ENCODE data around the gene GPNMB.

Gene GPNMB

DNA sequence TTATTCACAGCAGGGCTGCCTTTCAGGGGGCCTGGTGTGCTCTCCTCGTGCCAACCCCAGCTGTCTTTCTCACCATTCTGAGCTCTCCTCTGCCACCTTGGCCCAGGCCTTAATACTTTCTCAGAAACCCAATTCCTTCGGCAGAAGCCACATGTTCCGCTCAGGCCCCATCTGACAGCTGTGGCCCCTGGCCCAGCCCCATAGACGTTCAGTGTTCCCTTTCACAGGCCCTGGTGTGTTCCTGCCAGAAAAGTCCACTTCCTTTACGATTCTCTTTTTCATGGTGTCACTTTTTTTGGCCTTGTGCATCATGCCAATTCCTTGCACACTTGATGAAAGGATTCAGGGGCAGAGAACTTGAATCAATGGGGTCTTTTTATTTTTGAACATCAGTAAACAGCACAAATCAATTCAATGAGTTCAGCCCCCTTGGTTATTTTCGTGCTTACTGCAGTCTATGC lies 15.9 kb upstream of the GPNMB start:
- Histone ChIP-seq H3K4me3 (ENCODE audit: low read depth, low read length, poor library complexity, severe bottlenecking) (no peak overlapping the region), H3K9me3 (ENCODE audit: low read length) (no peaks in the 10 kb centered on the region), H3K4me2 (ENCODE audit: low read length) (no peak overlapping the region), H3K9ac (ENCODE audit: low read length) (no peak overlapping the region), H2AFZ (ENCODE audit: low read length) (no peak overlapping the region), H3K27me3 (ENCODE audit: insufficient read depth, low read length) (no peaks in the 10 kb centered on the region; the same call in 1 of the 2 replicates), H3K9me2 (ENCODE audit: low read depth, low read length) (no peaks in the 10 kb centered on the region), H3F3A (ENCODE audit: insufficient read depth, low read length) (no peaks in the 10 kb centered on the region), H3K27ac (ENCODE audit: low read depth, low read length, poor library complexity, severe bottlenecking) (no peak overlapping the region), H4K20me1 (ENCODE audit: insufficient read depth, low read length) (no peaks in the 10 kb centered on the region), H3K4me1 (ENCODE audit: insufficient read depth, low read length, severe bottlenecking) (peaks cover 9% of the 10 kb centered on the region), H3K79me2 (ENCODE audit: insufficient read depth, low read length) (no peaks in the 10 kb centered on the region), H3K36me3 (ENCODE audit: insufficient read depth, low read length) (no peaks in the 10 kb centered on the region)
- TF ChIP-seq EZH2 (IDR thresholded peaks at IDR 0.05; ENCODE audit: borderline replicate concordance, low read length) = no peak
- TF ChIP-seq, protein P1, sequence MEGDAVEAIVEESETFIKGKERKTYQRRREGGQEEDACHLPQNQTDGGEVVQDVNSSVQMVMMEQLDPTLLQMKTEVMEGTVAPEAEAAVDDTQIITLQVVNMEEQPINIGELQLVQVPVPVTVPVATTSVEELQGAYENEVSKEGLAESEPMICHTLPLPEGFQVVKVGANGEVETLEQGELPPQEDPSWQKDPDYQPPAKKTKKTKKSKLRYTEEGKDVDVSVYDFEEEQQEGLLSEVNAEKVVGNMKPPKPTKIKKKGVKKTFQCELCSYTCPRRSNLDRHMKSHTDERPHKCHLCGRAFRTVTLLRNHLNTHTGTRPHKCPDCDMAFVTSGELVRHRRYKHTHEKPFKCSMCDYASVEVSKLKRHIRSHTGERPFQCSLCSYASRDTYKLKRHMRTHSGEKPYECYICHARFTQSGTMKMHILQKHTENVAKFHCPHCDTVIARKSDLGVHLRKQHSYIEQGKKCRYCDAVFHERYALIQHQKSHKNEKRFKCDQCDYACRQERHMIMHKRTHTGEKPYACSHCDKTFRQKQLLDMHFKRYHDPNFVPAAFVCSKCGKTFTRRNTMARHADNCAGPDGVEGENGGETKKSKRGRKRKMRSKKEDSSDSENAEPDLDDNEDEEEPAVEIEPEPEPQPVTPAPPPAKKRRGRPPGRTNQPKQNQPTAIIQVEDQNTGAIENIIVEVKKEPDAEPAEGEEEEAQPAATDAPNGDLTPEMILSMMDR (IDR thresholded peaks at IDR 0.05; ENCODE audit: low read length) = no peak

DNA sequence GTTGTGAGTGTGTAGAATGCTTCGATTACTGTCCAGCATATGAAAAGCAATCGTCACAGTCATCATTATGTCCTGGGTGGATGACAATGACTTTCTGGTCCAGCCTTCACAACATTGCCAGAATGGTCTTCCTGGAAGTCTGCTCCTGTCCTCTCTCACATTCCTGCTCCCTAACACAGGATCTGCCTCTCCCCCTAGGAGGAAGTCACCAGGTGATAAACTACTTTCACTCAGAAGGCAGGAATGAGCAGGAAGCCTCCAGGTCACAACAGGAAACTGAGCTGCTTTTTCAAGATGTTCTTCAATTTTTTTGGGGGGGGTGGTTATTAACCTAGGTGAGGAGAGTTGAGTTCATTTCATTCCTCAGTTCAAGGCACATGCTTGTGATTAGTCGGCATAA lies 13.6 kb upstream of the GPNMB start:
- no peaks in the 10 kb centered on the region for H3K9me3 ChIP-seq (ENCODE audit: low read length)

DNA sequence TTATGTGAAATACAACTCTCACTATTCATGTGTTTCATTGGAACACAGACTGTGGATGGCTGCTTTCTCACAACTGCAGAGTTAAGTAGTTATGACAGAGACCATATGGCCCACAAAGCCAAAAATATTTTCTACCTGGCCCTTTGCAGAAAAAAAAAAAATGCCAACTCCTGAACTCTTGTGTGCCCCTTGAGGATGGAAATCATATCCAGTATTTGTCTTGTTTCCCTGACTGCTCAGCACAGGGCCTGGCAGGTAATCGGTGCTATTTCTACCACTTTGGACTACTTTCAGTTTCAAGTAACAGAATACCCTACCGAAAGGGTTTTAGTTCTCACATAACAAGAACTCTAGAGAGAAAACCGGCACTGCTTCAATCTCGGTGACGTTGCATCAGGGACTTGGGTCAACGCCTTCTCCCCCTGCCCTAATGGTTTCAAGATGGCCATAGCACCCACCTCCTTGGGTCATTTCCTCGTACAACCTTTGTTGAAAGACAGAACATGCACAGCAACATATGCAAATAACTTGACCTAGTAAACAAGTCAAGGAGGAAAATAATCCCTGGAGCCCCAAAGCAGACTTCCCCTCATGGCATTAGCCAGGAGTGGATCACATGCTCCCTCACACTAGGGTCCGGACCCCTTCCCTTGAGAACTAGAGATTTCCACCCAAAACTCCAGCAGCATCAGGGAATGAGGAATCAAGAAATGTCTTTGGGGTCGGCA lies 11.8 kb upstream of the GPNMB start:
- no peaks in the 10 kb centered on the region for H3K9me3 ChIP-seq (ENCODE audit: low read length)
- H3K4me1 ChIP-seq (ENCODE audit: insufficient read depth, low read length, severe bottlenecking) = peaks cover 9% of the 10 kb centered on the region
- H3K27me3 ChIP-seq (ENCODE audit: insufficient read depth, low read length) = no peaks in the 10 kb centered on the region
- H4K20me1 ChIP-seq (ENCODE audit: insufficient read depth, low read length) = no peaks in the 10 kb centered on the region
- no peak overlapping the region for H3K27ac ChIP-seq (ENCODE audit: low read depth, low read length, poor library complexity, severe bottlenecking)
- no peaks in the 10 kb centered on the region for H3K79me2 ChIP-seq (ENCODE audit: insufficient read depth, low read length)
- no peaks in the 10 kb centered on the region for H3F3A ChIP-seq (ENCODE audit: insufficient read depth, low read length)
- H3K4me3 ChIP-seq (ENCODE audit: low read depth, low read length, poor library complexity, severe bottlenecking) = peak overlapping the region; percentile 2
- no peak overlapping the region for H3K9ac ChIP-seq (ENCODE audit: low read length)
- no peak overlapping the region for H2AFZ ChIP-seq (ENCODE audit: low read length)
- H3K9me2 ChIP-seq (ENCODE audit: low read depth, low read length) = no peaks in the 10 kb centered on the region
- H3K4me2 ChIP-seq (ENCODE audit: low read length) = peak overlapping the region; percentile 21
- H3K36me3 ChIP-seq (ENCODE audit: insufficient read depth, low read length) = no peaks in the 10 kb centered on the region
- TF ChIP-seq, protein P1 (IDR thresholded peaks at IDR 0.05; ENCODE audit: low read length) = no peak
- no peak for TF ChIP-seq EZH2 (IDR thresholded peaks at IDR 0.05; ENCODE audit: borderline replicate concordance, low read length)

More for the DNA sequence above, 13.6 kb upstream of the GPNMB start:
- H3K4me1 ChIP-seq (ENCODE audit: insufficient read depth, low read length, severe bottlenecking) = peaks cover 9% of the 10 kb centered on the region
- H2AFZ ChIP-seq (ENCODE audit: low read length) = no peak overlapping the region
- no peaks in the 10 kb centered on the region for H3K79me2 ChIP-seq (ENCODE audit: insufficient read depth, low read length)
- H3K9me2 ChIP-seq (ENCODE audit: low read depth, low read length) = no peaks in the 10 kb centered on the region
- H4K20me1 ChIP-seq (ENCODE audit: insufficient read depth, low read length) = no peaks in the 10 kb centered on the region
- H3K27ac ChIP-seq (ENCODE audit: low read depth, low read length, poor library complexity, severe bottlenecking) = no peak overlapping the region
- no peaks in the 10 kb centered on the region for H3K27me3 ChIP-seq (ENCODE audit: insufficient read depth, low read length)
- H3K4me3 ChIP-seq (ENCODE audit: low read depth, low read length, poor library complexity, severe bottlenecking) = no peak overlapping the region
- H3K4me2 ChIP-seq (ENCODE audit: low read length) = no peak overlapping the region
- H3F3A ChIP-seq (ENCODE audit: insufficient read depth, low read length) = no peaks in the 10 kb centered on the region
- H3K9ac ChIP-seq (ENCODE audit: low read length) = no peak overlapping the region
- TF ChIP-seq, protein P1 (IDR thresholded peaks at IDR 0.05; ENCODE audit: low read length) = no peak
- no peak for TF ChIP-seq EZH2 (IDR thresholded peaks at IDR 0.05; ENCODE audit: borderline replicate concordance, low read length)
- no peaks in the 10 kb centered on the region for H3K36me3 ChIP-seq (ENCODE audit: insufficient read depth, low read length)
